Liver (tissue), 9 donors: Measurements from ENCODE around the gene STRA6. TPM values are rescaled to one million over a fixed set of nuclear protein-coding genes. Genes with fewer than 3 reads are reported as not detected.

Source experiments
- DNase-seq: peaks from one replicate; pipeline ENCODE4 v3.0.0-alpha.2; 2017; ENCODE audit warnings: low spot score
- H3K27ac ChIP-seq, 2 donors: one replicate each; pipeline ENCODE4 v1.7.0; 2013; ENCODE audit warnings: inconsistent platforms in 2 of 2, low read length in 2 of 2, control low read depth in 1 of 2, low read depth in 1 of 2, mild to moderate bottlenecking in 1 of 2
- H3K27me3 ChIP-seq, 4 donors: one replicate each; pipeline versions ENCODE4 v1.6.1 to v1.7.0; 2013; ENCODE audit warnings: low read length in 3 of 4, inconsistent platforms in 1 of 4, mild to moderate bottlenecking in 1 of 4, moderate library complexity in 1 of 4; ENCODE audit not compliant: control insufficient read depth in 4 of 4, insufficient read depth in 4 of 4
- H3K36me3 ChIP-seq, 4 donors: one replicate each; pipeline versions ENCODE4 v1.6.1 to v1.7.0; 2013; ENCODE audit warnings: low read length in 3 of 4, mild to moderate bottlenecking in 3 of 4, low read depth in 1 of 4, moderate library complexity in 1 of 4; ENCODE audit not compliant: control insufficient read depth in 4 of 4, insufficient read depth in 3 of 4
- H3K4me1 ChIP-seq, 4 donors: one replicate each; pipeline versions ENCODE4 v1.6.1 to v1.7.0; 2013; ENCODE audit warnings: low read length in 3 of 4, mild to moderate bottlenecking in 3 of 4, moderate library complexity in 1 of 4; ENCODE audit not compliant: control insufficient read depth in 4 of 4, insufficient read depth in 4 of 4
- H3K4me3 ChIP-seq, 3 donors: one replicate each; pipeline versions ENCODE4 v1.6.1 to v1.7.0; 2013; ENCODE audit warnings: low read length in 3 of 3, control low read depth in 1 of 3, low read depth in 1 of 3, mild to moderate bottlenecking in 1 of 3
- H3K9ac ChIP-seq, 2 donors: one replicate each; pipeline ENCODE4 v1.7.0; 2013; ENCODE audit warnings: low read length in 2 of 2, mild to moderate bottlenecking in 2 of 2, moderate library complexity in 2 of 2, control low read depth in 1 of 2, low read depth in 1 of 2
- H3K9me3 ChIP-seq, 4 donors: one replicate each; pipeline versions ENCODE4 v1.6.1 to v1.7.0; 2013; ENCODE audit warnings: low read length in 3 of 4; ENCODE audit not compliant: control insufficient read depth in 4 of 4
- EGR1 ChIP-seq, 2 donors: IDR thresholded peaks; 2 replicates each; pipeline ENCODE4 v1.6.1; 2016 to 2018; ENCODE audit warnings: antibody characterized with exemption in 2 of 2, low read depth in 2 of 2
- FOXA1 ChIP-seq: IDR thresholded peaks from 2 replicates; pipeline ENCODE4 v1.6.1; 2016; ENCODE audit warnings: antibody characterized with exemption
- FOXA2 ChIP-seq: IDR thresholded peaks from 2 replicates; pipeline ENCODE4 v1.6.1; 2016; ENCODE audit warnings: antibody characterized with exemption
- HNF4A ChIP-seq, 2 donors: conservative IDR thresholded peaks; 2 replicates each; pipeline ENCODE4 v1.6.1; 2016; ENCODE audit warnings: antibody characterized with exemption in 2 of 2, mild to moderate bottlenecking in 2 of 2
- HNF4G ChIP-seq: IDR thresholded peaks from 2 replicates; pipeline ENCODE4 v1.6.1; 2016; ENCODE audit warnings: antibody characterized with exemption
- JUND ChIP-seq, 2 donors: IDR thresholded peaks; 2 replicates each; pipeline ENCODE4 v1.6.1; 2016; ENCODE audit warnings: antibody characterized with exemption in 2 of 2
- MAX ChIP-seq: IDR thresholded peaks from 2 replicates; pipeline ENCODE4 v1.6.1; 2016; ENCODE audit warnings: antibody characterized with exemption
- RAD21 ChIP-seq, 2 donors: IDR thresholded peaks; 2 replicates each; pipeline ENCODE4 v1.6.1; 2016; ENCODE audit warnings: antibody characterized with exemption in 2 of 2, mild to moderate bottlenecking in 2 of 2
- REST ChIP-seq: IDR thresholded peaks from 2 replicates; pipeline ENCODE4 v1.6.1; 2016; ENCODE audit warnings: antibody characterized with exemption, mild to moderate bottlenecking
- RXRA ChIP-seq, 2 donors: IDR thresholded peaks; 2 replicates each; pipeline ENCODE4 v1.6.1; 2017 to 2018; ENCODE audit warnings: antibody characterized with exemption in 2 of 2, mild to moderate bottlenecking in 1 of 2
- SP1 ChIP-seq: IDR thresholded peaks from 2 replicates; pipeline ENCODE4 v1.6.1; 2018; ENCODE audit warnings: antibody characterized with exemption, mild to moderate bottlenecking
- TAF1 ChIP-seq: conservative IDR thresholded peaks from 2 replicates; pipeline ENCODE4 v1.6.1; 2016; ENCODE audit warnings: antibody characterized with exemption, mild to moderate bottlenecking
- YY1 ChIP-seq: IDR thresholded peaks from 2 replicates; pipeline ENCODE4 v1.6.1; 2016; ENCODE audit warnings: antibody characterized with exemption, mild to moderate bottlenecking
- WGBS: extraction: QIAGEN DNeasy Blood & Tissue Kit; methylation state at CpG from one replicate; pipeline ENCODE4 v1.1.7; 2013; 5-methylcytosine and 5-hydroxymethylcytosine counted together
- polyA plus RNA-seq, 2 donors: library from polyadenylated mRNA; stranded (reverse) in 1 of 2; unstranded in 1 of 2; fragments of 200-250 nt in 1 of 2; fragments of >200 nt in 1 of 2; fragmentation: Nextera tagmentation in 1 of 2; extraction: Ambion mirVana in 1 of 2; gene quantifications; one replicate each; pipeline versions ENCODE4 v1.2.1 to v1.2.3, GENCODE V29; 2013 to 2015
- total RNA-seq, 2 donors: library from RNA; depleted of rRNA; stranded (reverse); fragments of >200 nt; gene quantifications; one replicate each; pipeline ENCODE4 v1.2.3, GENCODE V29; 2014
- donor health status: healthy.
- donor health status: healthy.
- donor health status: healthy.
- donor health status: healthy.
- donor health status: healthy.

Gene STRA6
- total and polyA plus RNA-seq, 4 donors, result 3.1 TPM; not detected in 3

- 76% methylated on average over 5 of the region's 5 CpGs for WGBS
- Histone ChIP-seq H3K9ac (no peak overlapping the region), H3K4me3 (no peak overlapping the region), H3K36me3 (no peaks in the 10 kb centered on the region), H3K9me3 (no peaks in the 10 kb centered on the region), H3K4me1 (no peaks in the 10 kb centered on the region), H3K27me3 (no peaks in the 10 kb centered on the region), H3K27ac (no peak overlapping the region)
- no peak for DNase-seq
- no peak for TF ChIP-seq FOXA2
- TF ChIP-seq MAX, result no peak
These were observed 9.8 kb downstream of the STRA6 start for GRCh38 chr15:74192751-74193150.

GRCh38 chr15:74191798-74192197, 10.8 kb downstream of the STRA6 start:
- no peak for TF ChIP-seq RAD21 (IDR thresholded peaks at IDR 0.05)
- TF ChIP-seq REST, result no peak
- no peak for TF ChIP-seq JUND (IDR thresholded peaks at IDR 0.05)
- TF ChIP-seq SP1, result no peak
- no peak for TF ChIP-seq YY1
- TF ChIP-seq TAF1, result no peak
- no peak for TF ChIP-seq FOXA1
- TF ChIP-seq HNF4G, result no peak
- TF ChIP-seq EGR1 (IDR thresholded peaks at IDR 0.05; ENCODE audit: low read depth in 2 of 2), result no peak
- no peak for TF ChIP-seq HNF4A (conservative IDR thresholded peaks at IDR 0.05)
- Histone ChIP-seq H3K27me3 (no peaks in the 10 kb centered on the region), H3K9me3 (no peaks in the 10 kb centered on the region), H3K27ac (no peak overlapping the region), H3K4me1 (no peaks in the 10 kb centered on the region), H3K4me3 (no peak overlapping the region), H3K36me3 (no peaks in the 10 kb centered on the region), H3K9ac (no peak overlapping the region)
- 54% methylated on average over 3 of the region's 3 CpGs for WGBS
- DNase-seq, result no peak

GRCh38 chr15:74188216-74188615, 14.4 kb downstream of the STRA6 start:
- Histone ChIP-seq H3K27ac (no peak overlapping the region), H3K36me3 (no peaks in the 10 kb centered on the region), H3K4me1 (no peaks in the 10 kb centered on the region), H3K9ac (no peak overlapping the region), H3K4me3 (no peak overlapping the region), H3K27me3 (no peaks in the 10 kb centered on the region), H3K9me3 (no peaks in the 10 kb centered on the region)
- no peak for DNase-seq
- no peak for TF ChIP-seq RXRA (IDR thresholded peaks at IDR 0.05)
- 89% methylated on average over 11 of the region's 11 CpGs for WGBS
